ENCODE results near the gene DLX3. TPM values are rescaled to one million over a fixed set of nuclear protein-coding genes. Genes with fewer than 3 reads are reported as not detected.

The DLX3 gene
- total and polyA plus RNA-seq, 2 of the 8 experiments (the other 6 are each of a cell fraction or from before 2014, with no cell fraction given), result 0.15 to 0.20 TPM

DNA sequence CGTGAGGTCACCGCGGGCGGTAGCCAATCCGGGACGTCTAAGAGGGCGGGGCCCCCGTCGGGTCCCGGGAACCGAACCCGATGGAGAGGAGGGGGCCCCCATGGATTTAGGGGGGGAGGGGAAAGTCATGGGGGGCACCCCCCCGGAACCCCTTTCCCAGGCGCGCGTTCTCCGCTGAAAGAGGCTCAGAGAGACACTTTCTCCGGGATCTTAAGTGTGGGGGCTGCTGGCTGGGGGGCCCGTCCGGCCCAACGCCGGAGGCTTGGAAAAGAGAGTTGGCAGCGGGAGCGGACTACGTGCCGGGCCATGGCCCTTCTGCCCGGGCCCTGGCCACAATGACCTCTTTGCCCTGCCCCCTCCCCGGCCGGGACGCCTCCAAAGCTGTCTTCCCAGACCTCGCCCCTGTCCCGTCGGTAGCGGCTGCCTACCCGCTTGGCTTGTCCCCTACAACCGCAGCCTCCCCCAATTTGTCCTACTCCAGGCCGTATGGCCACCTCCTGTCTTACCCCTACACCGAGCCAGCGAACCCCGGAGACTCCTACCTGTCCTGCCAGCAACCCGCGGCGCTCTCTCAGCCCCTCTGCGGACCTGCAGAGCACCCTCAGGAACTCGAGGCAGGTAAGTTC lies 25.8 kb downstream of the DLX3 start, which contains the start of gene DLX4 (continued):
- TF ChIP-seq, protein P1, sequence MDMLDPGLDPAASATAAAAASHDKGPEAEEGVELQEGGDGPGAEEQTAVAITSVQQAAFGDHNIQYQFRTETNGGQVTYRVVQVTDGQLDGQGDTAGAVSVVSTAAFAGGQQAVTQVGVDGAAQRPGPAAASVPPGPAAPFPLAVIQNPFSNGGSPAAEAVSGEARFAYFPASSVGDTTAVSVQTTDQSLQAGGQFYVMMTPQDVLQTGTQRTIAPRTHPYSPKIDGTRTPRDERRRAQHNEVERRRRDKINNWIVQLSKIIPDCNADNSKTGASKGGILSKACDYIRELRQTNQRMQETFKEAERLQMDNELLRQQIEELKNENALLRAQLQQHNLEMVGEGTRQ (IDR thresholded peaks at IDR 0.05; ENCODE audit: low read length), result no peak
- TF ChIP-seq TCF12 (IDR thresholded peaks at IDR 0.05; ENCODE audit: low read depth, low read length) (no peak), BCL11A (IDR thresholded peaks at IDR 0.05; ENCODE audit: low read depth in 2 of 2, low read length in 2 of 2) (no peak), PHF8 (conservative IDR thresholded peaks at IDR 0.05; ENCODE audit: low read depth, low read length) (no peak), CHD1 (IDR thresholded peaks at IDR 0.05; ENCODE audit: low read depth, low read length) (no peak), TAF1 (IDR thresholded peaks at IDR 0.05; ENCODE audit: low read depth, low read length) (no peak)
